Kidney epithelial cell (primary cell): ENCODE data around the gene FHOD3. TPM values are rescaled to one million over a fixed set of nuclear protein-coding genes. Genes with fewer than 3 reads are reported as not detected.

ENCODE experiments used
- DNase-seq: peaks from one replicate; pipeline ENCODE4 v3.0.0-alpha.2; 2010; ENCODE audit warnings: low read depth
- H3K27me3 ChIP-seq: 2 replicates; pipeline ENCODE4 v1.6.0; 2011; ENCODE audit warnings: low read length; ENCODE audit not compliant: control insufficient read depth, insufficient read depth
- H3K36me3 ChIP-seq: 2 replicates; pipeline ENCODE4 v1.5.1; 2011; ENCODE audit warnings: low read length; ENCODE audit not compliant: control insufficient read depth, insufficient read depth
- H3K4me3 ChIP-seq: 2 replicates; pipeline ENCODE4 v1.5.1; 2011; ENCODE audit warnings: low read depth, mild to moderate bottlenecking, control low read depth, low read length
- CTCF ChIP-seq: IDR thresholded peaks from 2 replicates; pipeline ENCODE4 v1.5.1; 2011; ENCODE audit warnings: mild to moderate bottlenecking, moderate library complexity, low read length, control low read depth, inconsistent platforms; ENCODE audit not compliant: insufficient read depth, poor library complexity, severe bottlenecking
- total RNA-seq: library from RNA; depleted of rRNA; stranded (reverse); fragments of >200 nt; gene quantifications from 2 replicates; pipeline ENCODE4 v1.2.3, GENCODE V29; 2015

Gene FHOD3
- total RNA-seq, 1 donor from 2014 or later: 47.2 TPM

GRCh38 chr18:36419900-36420531 is 122.5 kb downstream of the FHOD3 start:
- no peaks in the 10 kb centered on the region for H3K36me3 ChIP-seq
- DNase-seq: peak; percentile 67
- H3K4me3 ChIP-seq: no peak overlapping the region
- TF ChIP-seq CTCF: peak; percentile 56
- no peaks in the 10 kb centered on the region for H3K27me3 ChIP-seq

GRCh38 chr18:36420826-36421225 is 123.3 kb downstream of the FHOD3 start:
- Histone ChIP-seq H3K4me3 (no peak overlapping the region), H3K36me3 (no peaks in the 10 kb centered on the region), H3K27me3 (no peaks in the 10 kb centered on the region)
- no peak for DNase-seq
- TF ChIP-seq CTCF: no peak

GRCh38 chr18:36424741-36425142 is 127.2 kb downstream of the FHOD3 start:
- no peaks in the 10 kb centered on the region for H3K36me3 ChIP-seq
- no peak overlapping the region for H3K4me3 ChIP-seq
- DNase-seq: no peak
- H3K27me3 ChIP-seq: no peaks in the 10 kb centered on the region
- TF ChIP-seq CTCF: no peak

- Histone ChIP-seq H3K4me3 (no peak overlapping the region), H3K36me3 (no peaks in the 10 kb centered on the region), H3K27me3 (no peaks in the 10 kb centered on the region)
- DNase-seq: no peak
- no peak for TF ChIP-seq CTCF
Measured at GRCh38 chr18:36427369-36427768, 129.9 kb downstream of the FHOD3 start.

GRCh38 chr18:36427831-36428230 is 130.3 kb downstream of the FHOD3 start:
- H3K36me3 ChIP-seq: no peaks in the 10 kb centered on the region
- DNase-seq: no peak
- no peak overlapping the region for H3K4me3 ChIP-seq
- no peaks in the 10 kb centered on the region for H3K27me3 ChIP-seq
- TF ChIP-seq CTCF: no peak

GRCh38 chr18:36428431-36429029 is 131.0 kb downstream of the FHOD3 start:
- H3K27me3 ChIP-seq: no peaks in the 10 kb centered on the region
- no peak for DNase-seq
- no peak for TF ChIP-seq CTCF
- H3K36me3 ChIP-seq: no peaks in the 10 kb centered on the region
- H3K4me3 ChIP-seq: no peak overlapping the region
